Measurements from ENCODE around the gene ARL6IP5.

Gene ARL6IP5

GRCh38 chr3:69058180-69058946, 26.4 kb upstream of the ARL6IP5 start:
- TF ChIP-seq CTCF (IDR thresholded peaks at IDR 0.05; ENCODE audit: low read depth, low read length, missing control alignments): no peak
- no peak overlapping the region for H3K4me3 ChIP-seq (ENCODE audit: low read depth, low read length)
- no peak overlapping the region for H3K27ac ChIP-seq
- DNase-seq: no peak
- no peaks in the 10 kb centered on the region for H3K27me3 ChIP-seq (replicated peaks)
- in situ Hi-C loops (cut with HindIII; ENCODE audit: low pct_ligation_motif_present, low sequenced_read_pairs): no loop called here
- H3K36me3 ChIP-seq (replicated peaks): peaks cover 39% of the 10 kb centered on the region

GRCh38 chr3:69058947-69059224, 25.9 kb upstream of the ARL6IP5 start:
- peaks cover 39% of the 10 kb centered on the region for H3K36me3 ChIP-seq (replicated peaks)
- in situ Hi-C loops (cut with HindIII; ENCODE audit: low pct_ligation_motif_present, low sequenced_read_pairs): no loop called here
- H3K27me3 ChIP-seq (replicated peaks): no peaks in the 10 kb centered on the region
- no peak overlapping the region for H3K27ac ChIP-seq
- no peak overlapping the region for H3K4me3 ChIP-seq (ENCODE audit: low read depth, low read length)
- no peak for TF ChIP-seq CTCF (IDR thresholded peaks at IDR 0.05; ENCODE audit: low read depth, low read length, missing control alignments)
- DNase-seq: no peak

- H3K36me3 ChIP-seq (replicated peaks): peaks cover 39% of the 10 kb centered on the region
- H3K27ac ChIP-seq: no peak overlapping the region
- DNase-seq: no peak
- TF ChIP-seq CTCF (IDR thresholded peaks at IDR 0.05; ENCODE audit: low read depth, low read length, missing control alignments): no peak
- in situ Hi-C loops (cut with HindIII; ENCODE audit: low pct_ligation_motif_present, low sequenced_read_pairs): no loop called here
- no peak overlapping the region for H3K4me3 ChIP-seq (ENCODE audit: low read depth, low read length)
- no peaks in the 10 kb centered on the region for H3K27me3 ChIP-seq (replicated peaks)
Measured at GRCh38 chr3:69059688-69060087, 25.0 kb upstream of the ARL6IP5 start.

- in situ Hi-C loops (cut with HindIII; ENCODE audit: low pct_ligation_motif_present, low sequenced_read_pairs): no loop called here
- peaks cover 30% of the 10 kb centered on the region for H3K36me3 ChIP-seq (replicated peaks)
- no peak for DNase-seq
Measured at GRCh38 chr3:69063636-69064035, 21.1 kb upstream of the ARL6IP5 start.

GRCh38 chr3:69065318-69065964, 19.3 kb upstream of the ARL6IP5 start:
- TF ChIP-seq CTCF (IDR thresholded peaks at IDR 0.05; ENCODE audit: low read depth, low read length, missing control alignments): no peak
- Histone ChIP-seq H3K27ac (no peak overlapping the region), H3K27me3 (replicated peaks) (no peaks in the 10 kb centered on the region), H3K36me3 (replicated peaks) (peaks cover 16% of the 10 kb centered on the region), H3K4me3 (ENCODE audit: low read depth, low read length) (no peak overlapping the region)
- in situ Hi-C loops (cut with HindIII; ENCODE audit: low pct_ligation_motif_present, low sequenced_read_pairs): no loop called here
- no peak for DNase-seq

More at GRCh38 chr3:69063636-69064035, 21.1 kb upstream of the ARL6IP5 start:
- H3K27me3 ChIP-seq (replicated peaks): no peaks in the 10 kb centered on the region
- no peak overlapping the region for H3K4me3 ChIP-seq (ENCODE audit: low read depth, low read length)
- H3K27ac ChIP-seq: no peak overlapping the region
- TF ChIP-seq CTCF (IDR thresholded peaks at IDR 0.05; ENCODE audit: low read depth, low read length, missing control alignments): no peak
